ENCODE results near the gene SUPT7L.

DNA sequence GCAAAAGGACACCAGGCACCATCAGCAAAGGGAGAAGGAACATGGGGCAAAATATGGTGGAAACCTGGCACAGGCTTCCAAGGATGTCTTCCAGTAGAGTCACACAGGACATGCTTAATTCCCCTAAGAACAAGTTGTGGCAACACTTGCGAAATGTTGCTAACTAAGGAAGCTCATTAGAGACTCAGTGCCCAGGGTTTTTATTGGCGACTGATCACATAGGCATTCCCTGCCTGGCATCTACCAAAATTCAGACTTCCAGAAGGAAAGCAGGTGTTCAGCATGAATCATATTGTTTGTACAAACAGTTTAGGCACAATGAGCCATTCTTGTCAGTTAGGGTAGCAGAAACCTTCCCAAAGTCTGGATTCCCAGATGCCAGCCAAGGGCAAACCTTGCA, 26.0 kb upstream of the SUPT7L start:
- TF ChIP-seq EZH2 (IDR thresholded peaks at IDR 0.05): no peak
- TF ChIP-seq POLR2AphosphoS5 (IDR thresholded peaks at IDR 0.05; ENCODE audit: borderline replicate concordance, low read depth, low read length): no peak
- TF ChIP-seq FOXP2 (optimal IDR thresholded peaks at IDR 0.05; ENCODE audit: control extremely low read depth, extremely low read length, insufficient read depth): no peak

Data from SK-N-MC (cell line).